GM21390 (cell line): Measurements from ENCODE around the gene SDK1.
"Not testable (repeated sequence)": the region's sequence is repeated elsewhere in the genome, so short reads cannot be mapped to it uniquely, and the experiment has no call there.

Experiments used
- ATAC-seq: cut with Tn5 transposase; IDR thresholded peaks from one replicate; pipeline ENCODE4 v1.9.1; 2021; ENCODE audit not compliant: unreplicated experiment

Gene SDK1

GRCh38 chr7:4245866-4246470, 944.9 kb downstream of the SDK1 start:
- no peak for ATAC-seq

- no peak for ATAC-seq
These were observed 945.5 kb downstream of the SDK1 start for GRCh38 chr7:4246536-4246935.

- no peak for ATAC-seq
These were observed 946.2 kb downstream of the SDK1 start for GRCh38 chr7:4247106-4247876.

- no peak for ATAC-seq
These were observed 947.2 kb downstream of the SDK1 start for GRCh38 chr7:4248295-4248694.

GRCh38 chr7:4249241-4249640, 948.2 kb downstream of the SDK1 start:
- ATAC-seq: no peak

- ATAC-seq: no peak
These were observed 954.3 kb downstream of the SDK1 start for GRCh38 chr7:4255336-4255735.

- no peak for ATAC-seq
These were observed 955.2 kb downstream of the SDK1 start for GRCh38 chr7:4256286-4256685.

- ATAC-seq: no peak
These were observed 956.4 kb downstream of the SDK1 start for GRCh38 chr7:4257146-4258111.

- ATAC-seq: not testable (repeated sequence)
These were observed 959.1 kb downstream of the SDK1 start for GRCh38 chr7:4260116-4260515.

- ATAC-seq: no peak
These were observed 960.0 kb downstream of the SDK1 start for GRCh38 chr7:4260867-4261600.

GRCh38 chr7:4261601-4261960, 960.5 kb downstream of the SDK1 start:
- ATAC-seq: no peak

- ATAC-seq: not testable (repeated sequence)
These were observed 963.2 kb downstream of the SDK1 start for GRCh38 chr7:4264206-4264605.

- ATAC-seq: no peak
These were observed 964.0 kb downstream of the SDK1 start for GRCh38 chr7:4265066-4265465.

GRCh38 chr7:4265676-4266075, 964.6 kb downstream of the SDK1 start:
- ATAC-seq: no peak

- ATAC-seq: no peak
These were observed 965.4 kb downstream of the SDK1 start for GRCh38 chr7:4266270-4267040.

GRCh38 chr7:4267341-4268039, 966.4 kb downstream of the SDK1 start:
- ATAC-seq: no peak

GRCh38 chr7:4268040-4268965, 967.3 kb downstream of the SDK1 start:
- no peak for ATAC-seq

- ATAC-seq: no peak
These were observed 968.0 kb downstream of the SDK1 start for GRCh38 chr7:4269086-4269485.

- no peak for ATAC-seq
These were observed 968.7 kb downstream of the SDK1 start for GRCh38 chr7:4269746-4270145.
